Adipocyte (in vitro differentiated cells): ENCODE results near the gene SRP68.
A peak's percentile ranks its signal among the peaks of the same experiment; 100 is the strongest.

Experiments
- DNase-seq: peaks from one replicate; pipeline ENCODE4 v3.0.0-alpha.2; 2015; ENCODE audit warnings: low read depth
- H3K27me3 ChIP-seq: replicated peaks from 2 replicates; pipeline ENCODE4 v1.7.0; 2013; ENCODE audit warnings: mild to moderate bottlenecking, low read length, moderate library complexity; ENCODE audit not compliant: control insufficient read depth, insufficient read depth
- H3K36me3 ChIP-seq: 2 replicates; pipeline ENCODE4 v1.7.0; 2013; ENCODE audit warnings: low read length, mild to moderate bottlenecking, moderate library complexity; ENCODE audit not compliant: control insufficient read depth, insufficient read depth, severe bottlenecking
- H3K4me1 ChIP-seq: 2 replicates; pipeline ENCODE4 v1.7.0; 2013; ENCODE audit warnings: mild to moderate bottlenecking, low read length, moderate library complexity; ENCODE audit not compliant: control insufficient read depth, insufficient read depth
- H3K4me3 ChIP-seq: 2 replicates; pipeline ENCODE4 v1.7.0; 2013; ENCODE audit warnings: mild to moderate bottlenecking, low read length, moderate library complexity
- H3K9ac ChIP-seq: 2 replicates; pipeline ENCODE4 v1.7.0; 2013; ENCODE audit warnings: mild to moderate bottlenecking, low read length, moderate library complexity
- H3K9me3 ChIP-seq: 2 replicates; pipeline ENCODE4 v1.7.0; 2013; ENCODE audit warnings: mild to moderate bottlenecking, low read length, moderate library complexity; ENCODE audit not compliant: control insufficient read depth

The SRP68 gene

GRCh38 chr17:75998327-75998795, 74.0 kb downstream of the SRP68 start:
- Histone ChIP-seq H3K36me3 (peaks cover 5% of the 10 kb centered on the region), H3K9me3 (no peaks in the 10 kb centered on the region), H3K4me1 (peaks cover 38% of the 10 kb centered on the region), H3K27me3 (no peaks in the 10 kb centered on the region), H3K4me3 (no peak overlapping the region), H3K9ac (no peak overlapping the region)
- no peak for DNase-seq

- DNase-seq, result peak; percentile 47
Observed at GRCh38 chr17:75996665-75997590, 75.4 kb downstream of the SRP68 start.

GRCh38 chr17:75995385-75995925, 76.9 kb downstream of the SRP68 start:
- Histone ChIP-seq H3K36me3 (peaks cover 14% of the 10 kb centered on the region), H3K9me3 (no peaks in the 10 kb centered on the region), H3K27me3 (no peaks in the 10 kb centered on the region), H3K4me3 (no peak overlapping the region), H3K9ac (no peak overlapping the region), H3K4me1 (peaks cover 32% of the 10 kb centered on the region)
- DNase-seq, result no peak

More at GRCh38 chr17:75996665-75997590, 75.4 kb downstream of the SRP68 start:
- Histone ChIP-seq H3K4me3 (no peak overlapping the region), H3K27me3 (no peaks in the 10 kb centered on the region), H3K4me1 (peaks cover 32% of the 10 kb centered on the region), H3K9ac (peak overlapping the region; percentile 45), H3K9me3 (no peaks in the 10 kb centered on the region), H3K36me3 (peaks cover 7% of the 10 kb centered on the region)

- Histone ChIP-seq H3K27me3 (no peaks in the 10 kb centered on the region), H3K4me3 (no peak overlapping the region), H3K9me3 (no peaks in the 10 kb centered on the region), H3K9ac (no peak overlapping the region), H3K36me3 (peaks cover 12% of the 10 kb centered on the region), H3K4me1 (peaks cover 29% of the 10 kb centered on the region)
- DNase-seq, result no peak
Observed at GRCh38 chr17:75994802-75995370, 77.4 kb downstream of the SRP68 start.

- Histone ChIP-seq H3K4me1 (peaks cover 4% of the 10 kb centered on the region), H3K4me3 (no peak overlapping the region), H3K9ac (no peak overlapping the region), H3K36me3 (peaks cover 12% of the 10 kb centered on the region), H3K9me3 (no peaks in the 10 kb centered on the region), H3K27me3 (no peaks in the 10 kb centered on the region)
- DNase-seq, result no peak
Observed at GRCh38 chr17:75991396-75991795, 80.9 kb downstream of the SRP68 start.
